HepG2 (cell line): Measurements from ENCODE around the gene SLC23A2. TPM values are rescaled to one million over a fixed set of nuclear protein-coding genes. Genes with fewer than 3 reads are reported as not detected.
A peak's percentile ranks its signal among the peaks of the same experiment; 100 is the strongest.

Experiments
- DR1 ChIP-seq: sonication (generic); formaldehyde crosslinking; IDR thresholded peaks from 2 replicates; pipeline ENCODE4 v1.8.0; 2021; ENCODE audit warnings: mild to moderate bottlenecking, missing genetic modification reagents, inconsistent platforms
- ELF1 ChIP-seq: sonication (generic); formaldehyde crosslinking; IDR thresholded peaks from 2 replicates; pipeline ENCODE4 v1.4.0; 2020; ENCODE audit warnings: missing genetic modification reagents
- GFI1 ChIP-seq: sonication (generic); formaldehyde crosslinking; IDR thresholded peaks from 2 replicates; pipeline ENCODE4 v1.5.0; 2020; ENCODE audit warnings: missing genetic modification reagents, mild to moderate bottlenecking, borderline replicate concordance
- JDP2 ChIP-seq: sonication (generic); formaldehyde crosslinking; IDR thresholded peaks from 2 replicates; pipeline ENCODE4 v1.8.1; 2022; ENCODE audit warnings: missing genetic modification reagents, borderline replicate concordance
- LCORL ChIP-seq, 2 experiments: fragments of 450-650 bp in 1 of 2; sonication (generic) in 1 of 2; formaldehyde crosslinking in 1 of 2; IDR thresholded peaks; 2 replicates each; pipeline versions ENCODE4 v1.5.0 to v1.6.1; 2017 to 2020; ENCODE audit warnings: antibody characterized with exemption in 1 of 2, missing genetic modification reagents in 1 of 2
- MIER3 ChIP-seq: IDR thresholded peaks from 2 replicates; pipeline ENCODE4 v1.6.1; 2016; ENCODE audit warnings: missing compliant biosample characterization, borderline replicate concordance
- NONO ChIP-seq, 2 experiments: fragments of 450-650 bp in 1 of 2; sonication (generic) in 1 of 2; formaldehyde crosslinking in 1 of 2; IDR thresholded peaks in 1 of 2; conservative IDR thresholded peaks in 1 of 2; 2 replicates each; pipeline versions ENCODE4 v1.6.1 to v1.8.0; 2017 to 2022; ENCODE audit warnings: mild to moderate bottlenecking in 1 of 2, missing genetic modification reagents in 1 of 2, moderate library complexity in 1 of 2
- RBAK ChIP-seq: sonication (generic); formaldehyde crosslinking; IDR thresholded peaks from 2 replicates; pipeline ENCODE4 v1.5.1; 2020; ENCODE audit warnings: mild to moderate bottlenecking, missing genetic modification reagents
- TGIF2 ChIP-seq: IDR thresholded peaks from 2 replicates; pipeline ENCODE4 v1.6.1; 2016; ENCODE audit warnings: control low read depth, missing compliant biosample characterization
- YY1 ChIP-seq: IDR thresholded peaks from 2 replicates; pipeline ENCODE4 v1.6.1; 2011; ENCODE audit warnings: low read length, low read depth, moderate library complexity, mild to moderate bottlenecking; ENCODE audit not compliant: insufficient read depth, insufficient replicate concordance
- ZBTB8A ChIP-seq: sonication (generic); formaldehyde crosslinking; IDR thresholded peaks from 2 replicates; pipeline ENCODE4 v1.4.0; 2020; ENCODE audit warnings: mild to moderate bottlenecking, low read depth, missing genetic modification reagents, borderline replicate concordance
- ZMYM4 ChIP-seq: sonication (generic); formaldehyde crosslinking; IDR thresholded peaks from 2 replicates; pipeline ENCODE4 v1.8.1; 2023; ENCODE audit warnings: mild to moderate bottlenecking, missing genetic modification reagents
- ZNF432 ChIP-seq: sonication (generic); formaldehyde crosslinking; IDR thresholded peaks from 2 replicates; pipeline ENCODE4 v1.5.0; 2020; ENCODE audit warnings: missing genetic modification reagents, mild to moderate bottlenecking, borderline replicate concordance
- ZNF530 ChIP-seq: sonication (generic); formaldehyde crosslinking; IDR thresholded peaks from 2 replicates; pipeline ENCODE4 v1.5.0; 2020; ENCODE audit warnings: low read depth, mild to moderate bottlenecking, missing genetic modification reagents
- ZNF883 ChIP-seq: sonication (generic); formaldehyde crosslinking; IDR thresholded peaks from 2 replicates; pipeline ENCODE4 v1.5.1; 2020; ENCODE audit warnings: mild to moderate bottlenecking, missing genetic modification reagents; ENCODE audit errors: not compliant biosample characterization
- polyA plus RNA-seq, 8 experiments: library from polyadenylated mRNA; depleted of rRNA in 3 of 8; stranded (reverse) in 7 of 8; unstranded in 1 of 8; fragments of >200 nt; fragmentation: Illumina TruSeq in 4 of 8; extraction: Trizol in 4 of 8; gene quantifications; 2 replicates each; pipeline versions ENCODE4 v1.2.1 to v1.2.3, GENCODE V29; 2011 to 2016; ENCODE audit warnings: low read depth in 4 of 8, missing spikeins in 1 of 8, mixed read lengths in 1 of 8; ENCODE audit not compliant: insufficient read depth in 1 of 8
- total RNA-seq, 5 experiments: library from RNA; depleted of rRNA; stranded (reverse); fragments of >200 nt; fragmentation: Illumina TruSeq; extraction: Trizol; gene quantifications; 2 replicates each; pipeline ENCODE4 v1.2.3, GENCODE V29; 2016; ENCODE audit warnings: low read depth in 1 of 5
- TF ChIP-seq, protein P1 (sequence below): sonication (generic); formaldehyde crosslinking; IDR thresholded peaks from 2 replicates; pipeline ENCODE4 v1.5.1; 2020; ENCODE audit warnings: missing genetic modification reagents, mild to moderate bottlenecking, borderline replicate concordance
- TF ChIP-seq, protein P2 (sequence below): sonication (generic); formaldehyde crosslinking; IDR thresholded peaks from 2 replicates; pipeline ENCODE4 v1.4.0; 2020; ENCODE audit warnings: missing genetic modification reagents
- TF ChIP-seq, protein P3 (sequence below): sonication (generic); formaldehyde crosslinking; IDR thresholded peaks from 2 replicates; pipeline ENCODE4 v1.5.1; 2020; ENCODE audit warnings: missing genetic modification reagents, mild to moderate bottlenecking, borderline replicate concordance

Gene SLC23A2
- total and polyA plus RNA-seq, 2 of the 13 experiments (the other 11 are each of a cell fraction or from before 2014, with no cell fraction given), result 42.2 to 51.2 TPM

DNA sequence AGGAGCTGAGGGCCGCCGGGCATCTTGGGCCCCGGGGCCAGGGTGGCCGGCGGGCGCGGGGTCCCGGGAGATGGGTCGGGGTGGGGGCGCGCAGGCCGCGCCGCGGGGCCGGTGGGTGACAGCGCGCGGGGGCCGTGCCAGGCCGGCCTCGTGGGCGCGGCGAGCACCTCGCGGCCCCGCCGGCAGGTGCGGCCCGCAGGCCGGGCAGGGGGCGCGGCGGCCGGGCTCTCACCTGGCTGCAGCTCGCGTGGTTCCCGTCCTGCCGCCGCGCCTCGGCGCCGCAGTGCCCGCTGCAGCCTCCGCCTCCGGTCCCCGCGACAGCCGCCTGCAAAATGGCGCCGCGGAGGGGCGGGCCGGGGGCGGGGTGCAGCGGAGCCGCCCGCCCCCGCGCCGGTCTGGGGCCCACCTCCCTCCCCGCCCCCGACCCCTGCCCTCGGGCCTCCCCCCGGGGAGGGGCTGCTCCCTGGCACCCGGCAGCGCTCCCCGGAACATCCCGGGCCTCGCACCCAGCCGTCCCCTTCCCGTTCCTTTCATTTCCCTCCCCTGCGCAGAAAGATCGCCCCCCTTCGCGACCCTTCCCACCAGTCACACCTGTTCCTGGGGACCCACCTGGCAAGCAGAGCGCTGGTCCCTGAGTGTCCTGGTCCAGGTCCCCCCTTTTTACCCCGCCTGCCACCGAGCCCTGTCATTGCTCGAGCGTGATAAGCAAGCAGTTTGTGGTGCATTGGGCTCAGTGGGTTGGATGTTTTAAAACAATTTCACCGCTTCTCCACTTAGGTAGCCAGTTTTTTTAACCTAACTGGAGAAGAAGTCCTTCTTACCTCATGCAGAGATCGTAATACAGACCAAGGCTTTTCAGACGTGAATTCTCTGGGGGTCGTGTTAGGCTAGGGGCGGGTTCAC, at the start of gene SLC23A2 (continued):
- no peak for TF ChIP-seq NONO (IDR thresholded peaks at IDR 0.05)
- TF ChIP-seq NONO (CRISPR knock-in tag; conservative IDR thresholded peaks at IDR 0.05), result peak; percentile 18; the same call in 1 of the 2 replicates
- TF ChIP-seq, protein P1, sequence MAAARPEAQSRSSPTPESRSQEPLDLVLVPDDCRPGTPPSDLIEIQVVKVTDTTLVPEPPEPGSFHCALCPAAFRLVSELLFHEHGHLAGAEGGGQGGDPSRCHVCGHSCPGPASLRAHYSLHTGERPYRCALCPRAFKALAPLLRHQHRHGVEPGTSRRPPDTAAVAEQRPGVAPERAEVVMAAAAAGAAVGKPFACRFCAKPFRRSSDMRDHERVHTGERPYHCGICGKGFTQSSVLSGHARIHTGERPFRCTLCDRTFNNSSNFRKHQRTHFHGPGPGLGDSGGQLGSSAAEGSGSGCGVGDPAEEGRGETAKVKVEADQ, result 0 out of 2 replicates have a peak, but pooled peaks have one; percentile 17
- peak; percentile 94 for TF ChIP-seq YY1
- no peak for TF ChIP-seq ZNF530 (CRISPR knock-in tag)
- no peak for TF ChIP-seq RBAK (CRISPR knock-in tag)
- no peak for TF ChIP-seq ZBTB8A (CRISPR knock-in tag)
- no peak for TF ChIP-seq ZNF432 (CRISPR knock-in tag)
- TF ChIP-seq ZNF883 (CRISPR knock-in tag), result peak; percentile 48
- TF ChIP-seq ELF1 (CRISPR knock-in tag), result no peak; the same call in 1 of the 2 replicates
- TF ChIP-seq, protein P2, sequence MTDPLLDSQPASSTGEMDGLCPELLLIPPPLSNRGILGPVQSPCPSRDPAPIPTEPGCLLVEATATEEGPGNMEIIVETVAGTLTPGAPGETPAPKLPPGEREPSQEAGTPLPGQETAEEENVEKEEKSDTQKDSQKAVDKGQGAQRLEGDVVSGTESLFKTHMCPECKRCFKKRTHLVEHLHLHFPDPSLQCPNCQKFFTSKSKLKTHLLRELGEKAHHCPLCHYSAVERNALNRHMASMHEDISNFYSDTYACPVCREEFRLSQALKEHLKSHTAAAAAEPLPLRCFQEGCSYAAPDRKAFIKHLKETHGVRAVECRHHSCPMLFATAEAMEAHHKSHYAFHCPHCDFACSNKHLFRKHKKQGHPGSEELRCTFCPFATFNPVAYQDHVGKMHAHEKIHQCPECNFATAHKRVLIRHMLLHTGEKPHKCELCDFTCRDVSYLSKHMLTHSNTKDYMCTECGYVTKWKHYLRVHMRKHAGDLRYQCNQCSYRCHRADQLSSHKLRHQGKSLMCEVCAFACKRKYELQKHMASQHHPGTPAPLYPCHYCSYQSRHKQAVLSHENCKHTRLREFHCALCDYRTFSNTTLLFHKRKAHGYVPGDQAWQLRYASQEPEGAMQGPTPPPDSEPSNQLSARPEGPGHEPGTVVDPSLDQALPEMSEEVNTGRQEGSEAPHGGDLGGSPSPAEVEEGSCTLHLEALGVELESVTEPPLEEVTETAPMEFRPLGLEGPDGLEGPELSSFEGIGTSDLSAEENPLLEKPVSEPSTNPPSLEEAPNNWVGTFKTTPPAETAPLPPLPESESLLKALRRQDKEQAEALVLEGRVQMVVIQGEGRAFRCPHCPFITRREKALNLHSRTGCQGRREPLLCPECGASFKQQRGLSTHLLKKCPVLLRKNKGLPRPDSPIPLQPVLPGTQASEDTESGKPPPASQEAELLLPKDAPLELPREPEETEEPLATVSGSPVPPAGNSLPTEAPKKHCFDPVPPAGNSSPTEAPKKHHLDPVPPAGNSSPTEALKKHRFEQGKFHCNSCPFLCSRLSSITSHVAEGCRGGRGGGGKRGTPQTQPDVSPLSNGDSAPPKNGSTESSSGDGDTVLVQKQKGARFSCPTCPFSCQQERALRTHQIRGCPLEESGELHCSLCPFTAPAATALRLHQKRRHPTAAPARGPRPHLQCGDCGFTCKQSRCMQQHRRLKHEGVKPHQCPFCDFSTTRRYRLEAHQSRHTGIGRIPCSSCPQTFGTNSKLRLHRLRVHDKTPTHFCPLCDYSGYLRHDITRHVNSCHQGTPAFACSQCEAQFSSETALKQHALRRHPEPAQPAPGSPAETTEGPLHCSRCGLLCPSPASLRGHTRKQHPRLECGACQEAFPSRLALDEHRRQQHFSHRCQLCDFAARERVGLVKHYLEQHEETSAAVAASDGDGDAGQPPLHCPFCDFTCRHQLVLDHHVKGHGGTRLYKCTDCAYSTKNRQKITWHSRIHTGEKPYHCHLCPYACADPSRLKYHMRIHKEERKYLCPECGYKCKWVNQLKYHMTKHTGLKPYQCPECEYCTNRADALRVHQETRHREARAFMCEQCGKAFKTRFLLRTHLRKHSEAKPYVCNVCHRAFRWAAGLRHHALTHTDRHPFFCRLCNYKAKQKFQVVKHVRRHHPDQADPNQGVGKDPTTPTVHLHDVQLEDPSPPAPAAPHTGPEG, result 0 out of 2 replicates have a peak, but pooled peaks have one; percentile 42
- TF ChIP-seq, protein P3, sequence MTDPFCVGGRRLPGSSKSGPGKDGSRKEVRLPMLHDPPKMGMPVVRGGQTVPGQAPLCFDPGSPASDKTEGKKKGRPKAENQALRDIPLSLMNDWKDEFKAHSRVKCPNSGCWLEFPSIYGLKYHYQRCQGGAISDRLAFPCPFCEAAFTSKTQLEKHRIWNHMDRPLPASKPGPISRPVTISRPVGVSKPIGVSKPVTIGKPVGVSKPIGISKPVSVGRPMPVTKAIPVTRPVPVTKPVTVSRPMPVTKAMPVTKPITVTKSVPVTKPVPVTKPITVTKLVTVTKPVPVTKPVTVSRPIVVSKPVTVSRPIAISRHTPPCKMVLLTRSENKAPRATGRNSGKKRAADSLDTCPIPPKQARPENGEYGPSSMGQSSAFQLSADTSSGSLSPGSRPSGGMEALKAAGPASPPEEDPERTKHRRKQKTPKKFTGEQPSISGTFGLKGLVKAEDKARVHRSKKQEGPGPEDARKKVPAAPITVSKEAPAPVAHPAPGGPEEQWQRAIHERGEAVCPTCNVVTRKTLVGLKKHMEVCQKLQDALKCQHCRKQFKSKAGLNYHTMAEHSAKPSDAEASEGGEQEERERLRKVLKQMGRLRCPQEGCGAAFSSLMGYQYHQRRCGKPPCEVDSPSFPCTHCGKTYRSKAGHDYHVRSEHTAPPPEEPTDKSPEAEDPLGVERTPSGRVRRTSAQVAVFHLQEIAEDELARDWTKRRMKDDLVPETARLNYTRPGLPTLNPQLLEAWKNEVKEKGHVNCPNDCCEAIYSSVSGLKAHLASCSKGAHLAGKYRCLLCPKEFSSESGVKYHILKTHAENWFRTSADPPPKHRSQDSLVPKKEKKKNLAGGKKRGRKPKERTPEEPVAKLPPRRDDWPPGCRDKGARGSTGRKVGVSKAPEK (CRISPR knock-in tag), result no peak
- TF ChIP-seq GFI1 (CRISPR knock-in tag), result no peak
- no peak for TF ChIP-seq JDP2 (CRISPR knock-in tag)
- TF ChIP-seq MIER3, result no peak; the same call in 1 of the 2 replicates
- no peak for TF ChIP-seq LCORL (IDR thresholded peaks at IDR 0.05)
- peak; percentile 39; the same call in 1 of the 2 replicates for TF ChIP-seq LCORL (CRISPR knock-in tag; IDR thresholded peaks at IDR 0.05)
- TF ChIP-seq DR1 (CRISPR knock-in tag), result no peak
- TF ChIP-seq TGIF2 (CRISPR knock-in tag), result no peak
- peak; percentile 29; the same call in 1 of the 2 replicates for TF ChIP-seq ZMYM4 (CRISPR knock-in tag)
